IMR-90 (cell line): ENCODE results near the gene RBP5. TPM values are rescaled to one million over a fixed set of nuclear protein-coding genes. Genes with fewer than 3 reads are reported as not detected.

Source experiments
- ATAC-seq: fragments of 200-7000 bp; cut with Tn5 transposase; 2 replicates; pipeline ENCODE4 v1.9.1; 2020; ENCODE audit warnings: low read depth, mild to moderate bottlenecking, moderate library complexity
- BruUV-seq: library from RNA; stranded (reverse); fragments of 400-500 nt; replicated peaks from 2 replicates; lab custom pipeline; 2021; lab: Mats Ljungman, UMichigan
- CTCF ChIA-PET: fragments of 300-600 bp; formaldehyde crosslinking; extraction: SDS; loops from one replicate; lab custom pipeline; 2021; ENCODE audit warnings: antibody characterized with exemption; lab: Yijun Ruan, JAX
- POLR2A ChIA-PET: fragments of 300-600 bp; sonication (Branson Sonifier 250); formaldehyde crosslinking; loops from one replicate; lab custom pipeline; 2022; ENCODE audit warnings: antibody characterized with exemption; ENCODE audit not compliant: unreplicated experiment; lab: Charles Lee
- DNase-seq: peaks from one replicate; pipeline ENCODE4 v3.0.0; 2013
- H2AFZ ChIP-seq: replicated peaks from 2 replicates; pipeline ENCODE3; 2013; ENCODE audit warnings: low read length, mild to moderate bottlenecking; ENCODE audit not compliant: poor library complexity
- H2AK5ac ChIP-seq: 2 replicates; pipeline ENCODE4 v1.6.1; 2013; ENCODE audit warnings: low read depth, low read length, inconsistent platforms
- H2AK9ac ChIP-seq: replicated peaks from 2 replicates; pipeline ENCODE3; 2013; ENCODE audit warnings: mild to moderate bottlenecking, low read depth, low read length, moderate library complexity; ENCODE audit not compliant: poor library complexity
- H2BK120ac ChIP-seq: 2 replicates; pipeline ENCODE4 v1.6.1; 2013; ENCODE audit warnings: low read depth, low read length, inconsistent platforms
- H2BK15ac ChIP-seq: 3 replicates; pipeline ENCODE4 v1.6.1; 2013; ENCODE audit warnings: low read depth, low read length, inconsistent platforms
- H2BK20ac ChIP-seq: 2 replicates; pipeline ENCODE4 v1.6.1; 2013; ENCODE audit warnings: low read depth, mild to moderate bottlenecking, inconsistent platforms, low read length, moderate library complexity
- H2BK5ac ChIP-seq: 2 replicates; pipeline ENCODE4 v1.6.1; 2013; ENCODE audit warnings: mild to moderate bottlenecking, low read depth, low read length, inconsistent platforms; ENCODE audit not compliant: poor library complexity, severe bottlenecking
- H3K14ac ChIP-seq: replicated peaks from 2 replicates; pipeline ENCODE4 v1.6.1; 2013; ENCODE audit warnings: low read depth, low read length, inconsistent platforms
- H3K18ac ChIP-seq: 2 replicates; pipeline ENCODE4 v1.6.1; 2013; ENCODE audit warnings: low read depth, low read length, control low read depth
- H3K23ac ChIP-seq: 2 replicates; pipeline ENCODE4 v1.6.1; 2013; ENCODE audit warnings: low read depth, low read length, inconsistent platforms
- H3K27ac ChIP-seq: 2 replicates; pipeline ENCODE4 v1.5.1; 2013; ENCODE audit warnings: mild to moderate bottlenecking, control low read depth, low read length; ENCODE audit not compliant: insufficient read depth
- H3K27me3 ChIP-seq: 2 replicates; pipeline ENCODE4 v1.6.1; 2013; ENCODE audit warnings: low read length; ENCODE audit not compliant: control insufficient read depth, insufficient read depth
- H3K36me3 ChIP-seq: 2 replicates; pipeline ENCODE4 v1.6.1; 2013; ENCODE audit warnings: low read length, mixed read lengths; ENCODE audit not compliant: control insufficient read depth, insufficient read depth
- H3K4ac ChIP-seq: 2 replicates; pipeline ENCODE4 v1.6.1; 2013; ENCODE audit warnings: low read depth, low read length, inconsistent platforms
- H3K4me1 ChIP-seq: 2 replicates; pipeline ENCODE4 v1.6.1; 2013; ENCODE audit warnings: low read length, mixed read lengths; ENCODE audit not compliant: control insufficient read depth, insufficient read depth
- H3K4me2 ChIP-seq: 2 replicates; pipeline ENCODE4 v1.6.1; 2013; ENCODE audit warnings: low read depth, mild to moderate bottlenecking, control low read depth, low read length, moderate library complexity
- H3K4me3 ChIP-seq: 2 replicates; pipeline ENCODE4 v1.5.1; 2013; ENCODE audit warnings: low read depth, mild to moderate bottlenecking, control low read depth, low read length, moderate library complexity; ENCODE audit not compliant: insufficient read depth
- H3K56ac ChIP-seq: 2 replicates; pipeline ENCODE4 v1.6.1; 2013; ENCODE audit warnings: low read length, inconsistent platforms; ENCODE audit not compliant: insufficient read depth; ENCODE audit errors: extremely low read depth
- H3K79me1 ChIP-seq, 2 experiments: 2 replicates each; pipeline ENCODE4 v1.6.1; 2013; ENCODE audit warnings: low read length in 2 of 2, inconsistent platforms in 1 of 2, low read depth in 1 of 2
- H3K9ac ChIP-seq: 2 replicates; pipeline ENCODE4 v1.6.1; 2013; ENCODE audit warnings: low read depth, low read length, control low read depth
- H3K9me1 ChIP-seq: 2 replicates; pipeline ENCODE4 v1.6.1; 2013; ENCODE audit warnings: low read length, inconsistent platforms; ENCODE audit not compliant: insufficient read depth
- H3K9me3 ChIP-seq: 2 replicates; pipeline ENCODE4 v1.6.1; 2013; ENCODE audit warnings: low read length; ENCODE audit not compliant: control insufficient read depth, insufficient read depth
- H4K20me1 ChIP-seq: 2 replicates; pipeline ENCODE4 v1.6.1; 2013; ENCODE audit warnings: low read length, inconsistent platforms; ENCODE audit not compliant: insufficient read depth
- H4K5ac ChIP-seq: 2 replicates; pipeline ENCODE4 v1.6.1; 2013; ENCODE audit warnings: mild to moderate bottlenecking, low read depth, low read length, control low read depth
- H4K8ac ChIP-seq, 2 experiments: 2 replicates each; pipeline ENCODE4 v1.6.1; 2013; ENCODE audit warnings: low read depth in 2 of 2, low read length in 2 of 2, control low read depth in 1 of 2, inconsistent platforms in 1 of 2
- H4K91ac ChIP-seq: 2 replicates; pipeline ENCODE4 v1.6.1; 2013; ENCODE audit warnings: low read depth, low read length, inconsistent platforms; ENCODE audit not compliant: insufficient read depth
- BHLHE40 ChIP-seq: fragments of 150-350 bp; IDR thresholded peaks from 2 replicates; pipeline ENCODE4 v1.6.1; 2016; ENCODE audit warnings: mild to moderate bottlenecking, low read depth, low read length
- CHD1 ChIP-seq: IDR thresholded peaks from 2 replicates; pipeline ENCODE4 v1.6.1; 2012; ENCODE audit warnings: low read depth, low read length, improper control_type of control experiment
- CTCF ChIP-seq: conservative IDR thresholded peaks from 2 replicates; pipeline ENCODE4 v1.5.1; 2012; ENCODE audit warnings: mild to moderate bottlenecking, low read depth, low read length, improper control_type of control experiment
- FOS ChIP-seq: fragments of 150-350 bp; IDR thresholded peaks from 2 replicates; pipeline ENCODE4 v1.6.1; 2016; ENCODE audit warnings: low read depth, low read length
- MAFK ChIP-seq: IDR thresholded peaks from 2 replicates; pipeline ENCODE4 v1.6.1; 2012; ENCODE audit warnings: low read depth, low read length, improper control_type of control experiment
- MAZ ChIP-seq: IDR thresholded peaks from 2 replicates; pipeline ENCODE4 v1.6.1; 2012; ENCODE audit warnings: low read depth, mild to moderate bottlenecking, low read length, improper control_type of control experiment, moderate library complexity, borderline replicate concordance
- MXI1 ChIP-seq: IDR thresholded peaks from 2 replicates; pipeline ENCODE4 v1.6.1; 2012; ENCODE audit warnings: low read depth, mild to moderate bottlenecking, low read length, moderate library complexity, borderline replicate concordance
- NFE2L2 ChIP-seq: fragments of 150-350 bp; IDR thresholded peaks from 2 replicates; pipeline ENCODE4 v1.6.1; 2016; ENCODE audit warnings: low read depth, mild to moderate bottlenecking, low read length
- POLR2A ChIP-seq: IDR thresholded peaks from 2 replicates; pipeline ENCODE4 v1.6.1; 2012; ENCODE audit warnings: mild to moderate bottlenecking, low read depth, low read length
- RAD21 ChIP-seq: IDR thresholded peaks from 2 replicates; pipeline ENCODE4 v1.6.1; 2012; ENCODE audit warnings: low read length, improper control_type of control experiment
- RCOR1 ChIP-seq: IDR thresholded peaks from 2 replicates; pipeline ENCODE4 v1.6.1; 2012; ENCODE audit warnings: mild to moderate bottlenecking, low read length, improper control_type of control experiment; ENCODE audit not compliant: insufficient replicate concordance
- SMC3 ChIP-seq: fragments of 150-350 bp; IDR thresholded peaks from 2 replicates; pipeline ENCODE4 v1.6.1; 2016; ENCODE audit warnings: low read depth, mild to moderate bottlenecking, antibody characterized with exemption, low read length, moderate library complexity
- WGBS, 2 experiments: methylation state at CpG; one replicate each; pipeline versions ENCODE4 v1.1.5 to v1.1.7; 2013; ENCODE audit warnings: missing lambda C conversion rate in 2 of 2; ENCODE audit not compliant: insufficient read length in 1 of 2; ENCODE audit errors: extremely low coverage in 2 of 2; 5-methylcytosine and 5-hydroxymethylcytosine counted together
- dilution Hi-C: fragments of 300-500 bp; cut with HindIII; formaldehyde crosslinking; loops from one replicate; pipeline ENCODE4 v1.14.3; 2018; ENCODE audit warnings: low sequenced_read_pairs; ENCODE audit not compliant: unreplicated experiment
- in situ Hi-C: fragments of 300-500 bp; cut with MboI; formaldehyde crosslinking; loops from 3 replicates; pipeline ENCODE4 v1.14.3; 2019; ENCODE audit warnings: low sequenced_read_pairs, inconsistent platforms, mixed read lengths
- intact Hi-C: fragments of 100-400 bp; cut with micrococcal nuclease; formaldehyde crosslinking; loops from 2 replicates; pipeline ENCODE4 v1.10.0; 2022
- polyA plus RNA-seq, 3 experiments: library from polyadenylated mRNA; depleted of rRNA; stranded (reverse); fragments of >200 nt; gene quantifications; 2 replicates each; pipeline ENCODE4 v1.2.3, GENCODE V29; 2012; ENCODE audit warnings: low replicate concordance in 1 of 3
- total RNA-seq: library from RNA; depleted of rRNA; stranded (reverse); fragments of >200 nt; gene quantifications from 2 replicates; pipeline ENCODE4 v1.2.3, GENCODE V29; 2012

Gene RBP5
- total and polyA plus RNA-seq, 2 of the 4 experiments (the other 2 are of a cell fraction): 0.15 TPM; not detected in 1

GRCh38 chr12:7150841-7151240, 22.2 kb upstream of the RBP5 start:
- Histone ChIP-seq H3K4me1 (no peaks in the 10 kb centered on the region), H4K5ac (no peak overlapping the region), H3K9ac (no peak overlapping the region), H2AK9ac (no peak overlapping the region), H3K56ac (no peak overlapping the region), H4K91ac (no peak overlapping the region), H3K9me1 (no peaks in the 10 kb centered on the region), H3K9me3 (no peaks in the 10 kb centered on the region), H3K79me1 (no peaks in the 10 kb centered on the region), H2BK5ac (no peak overlapping the region), H2AFZ (no peak overlapping the region), H3K14ac (no peak overlapping the region), H3K27ac (no peak overlapping the region), H3K4me2 (no peak overlapping the region), H3K27me3 (no peaks in the 10 kb centered on the region), H2BK120ac (no peak overlapping the region), H3K18ac (no peak overlapping the region), H3K36me3 (peaks cover 46% of the 10 kb centered on the region), H2AK5ac (no peak overlapping the region), H4K8ac (no peak overlapping the region), H3K4me3 (no peak overlapping the region), H3K4ac (no peak overlapping the region), H2BK15ac (no peak overlapping the region), H3K23ac (no peak overlapping the region), H4K20me1 (no peaks in the 10 kb centered on the region; the same call in 1 of the 2 replicates), H2BK20ac (no peak overlapping the region)
- intact Hi-C loops: no loop called here
- in situ Hi-C loops: no loop called here
- CTCF ChIA-PET: no interaction called here
- ATAC-seq: no peak
- 80% methylated on average over 1 of the region's 6 CpGs; no CpG with 5 or more reads in 1 of the 2 experiments for WGBS, 2 experiments
- no peak for DNase-seq
- TF ChIP-seq FOS (no peak), CHD1 (no peak), MXI1 (no peak), POLR2A (no peak), MAZ (no peak), MAFK (no peak), RCOR1 (no peak), RAD21 (no peak), SMC3 (no peak), NFE2L2 (no peak), BHLHE40 (no peak), CTCF (no peak)
- dilution Hi-C loops: no loop called here
- BruUV-seq: no TSS peak
- POLR2A ChIA-PET: no interaction called here
